ENCODE results near the gene TUBB6.

The TUBB6 gene

GRCh38 chr18:12283256-12283655 lies 24.8 kb upstream of the TUBB6 start:
- TF ChIP-seq CTCF (conservative IDR thresholded peaks at IDR 0.05; ENCODE audit: low read depth, low read length) = no peak
- Histone ChIP-seq H2AFZ (ENCODE audit: low read depth) (no peak overlapping the region), H3K27ac (no peak overlapping the region), H3K9ac (no peak overlapping the region), H3K79me2 (ENCODE audit: insufficient read depth, low read depth) (no peaks in the 10 kb centered on the region), H4K20me1 (ENCODE audit: insufficient read depth) (no peaks in the 10 kb centered on the region), H3K36me3 (ENCODE audit: insufficient read depth) (no peaks in the 10 kb centered on the region), H3K4me3 (IDR thresholded peaks at IDR 0.05; ENCODE audit: insufficient read depth, low read depth, low read length) (no peak overlapping the region), H3K4me2 (no peak overlapping the region), H3K27me3 (ENCODE audit: insufficient read depth, low read depth) (no peaks in the 10 kb centered on the region), H3K4me1 (ENCODE audit: low read depth, poor library complexity, severe bottlenecking) (peaks cover 2% of the 10 kb centered on the region)

- H3K27me3 ChIP-seq (ENCODE audit: insufficient read depth, low read depth) = no peaks in the 10 kb centered on the region
- no peak overlapping the region for H3K4me2 ChIP-seq
- H2AFZ ChIP-seq (ENCODE audit: low read depth) = no peak overlapping the region
Observed at GRCh38 chr18:12283666-12284065, 24.4 kb upstream of the TUBB6 start.

GRCh38 chr18:12287131-12287681 lies 20.8 kb upstream of the TUBB6 start:
- H3K4me2 ChIP-seq = no peak overlapping the region
- no peak overlapping the region for H3K9ac ChIP-seq
- H3K79me2 ChIP-seq (ENCODE audit: insufficient read depth, low read depth) = no peaks in the 10 kb centered on the region
- no peaks in the 10 kb centered on the region for H3K4me1 ChIP-seq (ENCODE audit: low read depth, poor library complexity, severe bottlenecking)
- no peaks in the 10 kb centered on the region for H3K27me3 ChIP-seq (ENCODE audit: insufficient read depth, low read depth)
- H2AFZ ChIP-seq (ENCODE audit: low read depth) = no peak overlapping the region
- no peak overlapping the region for H3K27ac ChIP-seq
- no peak for TF ChIP-seq CTCF (conservative IDR thresholded peaks at IDR 0.05; ENCODE audit: low read depth, low read length)
- no peak overlapping the region for H3K4me3 ChIP-seq (IDR thresholded peaks at IDR 0.05; ENCODE audit: insufficient read depth, low read depth, low read length)
- no peaks in the 10 kb centered on the region for H3K36me3 ChIP-seq (ENCODE audit: insufficient read depth)
- H4K20me1 ChIP-seq (ENCODE audit: insufficient read depth) = no peaks in the 10 kb centered on the region

More at GRCh38 chr18:12283666-12284065, 24.4 kb upstream of the TUBB6 start:
- Histone ChIP-seq H3K79me2 (ENCODE audit: insufficient read depth, low read depth) (no peaks in the 10 kb centered on the region), H3K36me3 (ENCODE audit: insufficient read depth) (no peaks in the 10 kb centered on the region), H4K20me1 (ENCODE audit: insufficient read depth) (no peaks in the 10 kb centered on the region), H3K4me3 (IDR thresholded peaks at IDR 0.05; ENCODE audit: insufficient read depth, low read depth, low read length) (no peak overlapping the region), H3K9ac (no peak overlapping the region), H3K27ac (no peak overlapping the region), H3K4me1 (ENCODE audit: low read depth, poor library complexity, severe bottlenecking) (no peaks in the 10 kb centered on the region)
- TF ChIP-seq CTCF (conservative IDR thresholded peaks at IDR 0.05; ENCODE audit: low read depth, low read length) = no peak

DNA sequence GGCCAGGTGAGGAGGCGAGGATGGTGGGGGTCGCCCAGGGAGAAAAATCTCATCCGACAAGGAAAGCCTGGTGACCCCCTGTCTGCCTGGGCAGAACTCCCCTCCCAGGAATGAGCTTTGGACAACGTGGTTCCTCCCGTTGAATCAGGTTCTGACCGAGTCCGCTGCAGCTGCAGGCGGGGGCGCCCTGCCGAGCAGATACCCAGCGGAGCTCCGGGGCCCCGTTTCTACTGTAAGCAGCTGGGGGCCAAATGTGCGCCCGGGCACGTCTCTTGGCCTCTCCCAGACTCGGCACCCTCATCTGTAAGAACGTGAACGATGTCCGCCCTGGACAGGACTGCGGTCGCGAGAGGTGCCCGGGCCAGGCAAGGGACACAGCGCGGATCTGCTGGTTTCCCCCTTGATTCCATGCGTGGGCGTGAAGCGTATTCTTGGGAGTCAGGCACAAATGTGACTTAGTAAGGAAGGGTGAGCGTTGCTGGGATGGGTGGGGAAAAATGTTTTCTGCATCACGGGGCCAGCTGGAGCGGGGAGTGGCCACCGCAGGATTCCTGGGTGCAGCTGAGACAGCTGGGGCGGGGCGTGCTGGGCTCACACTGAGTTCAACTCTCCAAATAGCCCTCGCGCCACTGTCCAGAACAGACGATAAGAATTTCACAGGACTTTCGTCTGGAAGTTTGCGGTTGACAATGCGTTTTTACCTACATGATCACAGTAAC lies 20.2 kb upstream of the TUBB6 start:
- no peak overlapping the region for H2AFZ ChIP-seq (ENCODE audit: low read depth)
- H3K4me1 ChIP-seq (ENCODE audit: low read depth, poor library complexity, severe bottlenecking) = no peaks in the 10 kb centered on the region
- H3K27me3 ChIP-seq (ENCODE audit: insufficient read depth, low read depth) = no peaks in the 10 kb centered on the region
- no peak overlapping the region for H3K9ac ChIP-seq
- no peaks in the 10 kb centered on the region for H3K36me3 ChIP-seq (ENCODE audit: insufficient read depth)
- no peak for TF ChIP-seq CTCF (conservative IDR thresholded peaks at IDR 0.05; ENCODE audit: low read depth, low read length)
- no peak overlapping the region for H3K4me2 ChIP-seq
- no peaks in the 10 kb centered on the region for H4K20me1 ChIP-seq (ENCODE audit: insufficient read depth)
- H3K4me3 ChIP-seq (IDR thresholded peaks at IDR 0.05; ENCODE audit: insufficient read depth, low read depth, low read length) = no peak overlapping the region
- no peak overlapping the region for H3K27ac ChIP-seq
- H3K79me2 ChIP-seq (ENCODE audit: insufficient read depth, low read depth) = no peaks in the 10 kb centered on the region
